Measurements from ENCODE around the gene NIPAL1.

GRCh38 chr4:48068182-48068581 lies 51.6 kb downstream of the NIPAL1 start:
- no peak for TF ChIP-seq CDX4 (CRISPR knock-in tag; IDR thresholded peaks at IDR 0.05; ENCODE audit: borderline replicate concordance)
- no peak for TF ChIP-seq CTCF (IDR thresholded peaks at IDR 0.05)
- no peak for TF ChIP-seq IRF2 (CRISPR knock-in tag; IDR thresholded peaks at IDR 0.05; ENCODE audit: borderline replicate concordance, low read depth)
- TF ChIP-seq ESRRA (CRISPR knock-in tag; IDR thresholded peaks at IDR 0.05; ENCODE audit: borderline replicate concordance) = no peak
- no peak for TF ChIP-seq MAX (CRISPR knock-in tag; IDR thresholded peaks at IDR 0.05)
